ENCODE measurements around the gene PCED1A.

Gene PCED1A

GRCh38 chr20:2866236-2866635, 25.8 kb upstream of the PCED1A start:
- TF ChIP-seq EZH2phosphoT487 (IDR thresholded peaks at IDR 0.05; ENCODE audit: low read length) (no peak), EZH2 (optimal IDR thresholded peaks at IDR 0.05; ENCODE audit: low read depth, low read length) (no peak)
- TF ChIP-seq, protein P1, sequence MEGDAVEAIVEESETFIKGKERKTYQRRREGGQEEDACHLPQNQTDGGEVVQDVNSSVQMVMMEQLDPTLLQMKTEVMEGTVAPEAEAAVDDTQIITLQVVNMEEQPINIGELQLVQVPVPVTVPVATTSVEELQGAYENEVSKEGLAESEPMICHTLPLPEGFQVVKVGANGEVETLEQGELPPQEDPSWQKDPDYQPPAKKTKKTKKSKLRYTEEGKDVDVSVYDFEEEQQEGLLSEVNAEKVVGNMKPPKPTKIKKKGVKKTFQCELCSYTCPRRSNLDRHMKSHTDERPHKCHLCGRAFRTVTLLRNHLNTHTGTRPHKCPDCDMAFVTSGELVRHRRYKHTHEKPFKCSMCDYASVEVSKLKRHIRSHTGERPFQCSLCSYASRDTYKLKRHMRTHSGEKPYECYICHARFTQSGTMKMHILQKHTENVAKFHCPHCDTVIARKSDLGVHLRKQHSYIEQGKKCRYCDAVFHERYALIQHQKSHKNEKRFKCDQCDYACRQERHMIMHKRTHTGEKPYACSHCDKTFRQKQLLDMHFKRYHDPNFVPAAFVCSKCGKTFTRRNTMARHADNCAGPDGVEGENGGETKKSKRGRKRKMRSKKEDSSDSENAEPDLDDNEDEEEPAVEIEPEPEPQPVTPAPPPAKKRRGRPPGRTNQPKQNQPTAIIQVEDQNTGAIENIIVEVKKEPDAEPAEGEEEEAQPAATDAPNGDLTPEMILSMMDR (IDR thresholded peaks at IDR 0.05; ENCODE audit: low read length): no peak
- H3K27me3 ChIP-seq (replicated peaks; ENCODE audit: insufficient read depth, low read length): no peaks in the 10 kb centered on the region
- no peak overlapping the region for H3K27ac ChIP-seq (ENCODE audit: low read length)
- no peak overlapping the region for H3K4me2 ChIP-seq (ENCODE audit: low read depth, low read length)
- no peak overlapping the region for H2AFZ ChIP-seq (ENCODE audit: low read length)
- H3K36me3 ChIP-seq (replicated peaks; ENCODE audit: insufficient read depth, low read length): no peaks in the 10 kb centered on the region
- no peaks in the 10 kb centered on the region for H4K20me1 ChIP-seq (ENCODE audit: insufficient read depth, low read length)
- no peaks in the 10 kb centered on the region for H3F3A ChIP-seq (ENCODE audit: insufficient read depth, low read length)
- H3K9ac ChIP-seq (ENCODE audit: low read length): no peak overlapping the region
- H3K9me3 ChIP-seq (replicated peaks; ENCODE audit: insufficient read depth, low read length): no peaks in the 10 kb centered on the region
- H3K79me2 ChIP-seq (ENCODE audit: low read length): no peaks in the 10 kb centered on the region
- no peaks in the 10 kb centered on the region for H3K4me1 ChIP-seq (ENCODE audit: low read length)
- no peak for DNase-seq
- H3K9me2 ChIP-seq (replicated peaks; ENCODE audit: insufficient read depth, low read length): no peaks in the 10 kb centered on the region
- H3K4me3 ChIP-seq (ENCODE audit: low read length): no peak overlapping the region

DNA sequence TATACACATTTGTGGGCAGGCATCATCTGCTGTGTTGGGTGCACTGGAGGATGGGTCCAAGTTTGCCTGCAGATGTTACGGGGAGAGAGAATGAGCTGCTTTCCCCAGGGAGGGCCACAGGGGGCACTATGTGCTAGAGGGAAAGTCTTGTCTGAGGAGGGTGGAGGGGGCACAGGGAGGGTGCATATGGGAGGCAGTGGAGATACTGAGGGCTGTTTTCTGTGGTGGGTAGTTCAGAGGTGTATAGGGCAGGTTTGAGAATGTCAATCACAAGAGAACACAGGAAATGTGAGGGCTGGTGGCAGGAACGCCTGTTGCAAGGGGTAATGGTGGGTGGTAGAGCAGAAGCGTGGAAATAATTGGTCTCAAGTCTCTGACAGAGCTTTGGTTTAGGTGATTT, 25.2 kb upstream of the PCED1A start:
- no peak for DNase-seq
- no peaks in the 10 kb centered on the region for H3K36me3 ChIP-seq (replicated peaks; ENCODE audit: insufficient read depth, low read length)
- no peak overlapping the region for H3K4me2 ChIP-seq (ENCODE audit: low read depth, low read length)

GRCh38 chr20:2865101-2865500, 24.6 kb upstream of the PCED1A start:
- no peak for DNase-seq

More for the DNA sequence above, 25.2 kb upstream of the PCED1A start:
- Histone ChIP-seq H3K27me3 (replicated peaks; ENCODE audit: insufficient read depth, low read length) (no peaks in the 10 kb centered on the region), H3K9ac (ENCODE audit: low read length) (no peak overlapping the region), H3K79me2 (ENCODE audit: low read length) (no peaks in the 10 kb centered on the region), H2AFZ (ENCODE audit: low read length) (no peak overlapping the region), H3F3A (ENCODE audit: insufficient read depth, low read length) (no peaks in the 10 kb centered on the region), H3K9me3 (replicated peaks; ENCODE audit: insufficient read depth, low read length) (no peaks in the 10 kb centered on the region), H3K9me2 (replicated peaks; ENCODE audit: insufficient read depth, low read length) (no peaks in the 10 kb centered on the region), H4K20me1 (ENCODE audit: insufficient read depth, low read length) (no peaks in the 10 kb centered on the region), H3K27ac (ENCODE audit: low read length) (no peak overlapping the region), H3K4me3 (ENCODE audit: low read length) (no peak overlapping the region), H3K4me1 (ENCODE audit: low read length) (no peaks in the 10 kb centered on the region)
- TF ChIP-seq, protein P1 (IDR thresholded peaks at IDR 0.05; ENCODE audit: low read length): no peak
- TF ChIP-seq EZH2phosphoT487 (IDR thresholded peaks at IDR 0.05; ENCODE audit: low read length): no peak
- TF ChIP-seq EZH2 (optimal IDR thresholded peaks at IDR 0.05; ENCODE audit: low read depth, low read length): no peak

More at GRCh38 chr20:2865101-2865500, 24.6 kb upstream of the PCED1A start:
- no peak overlapping the region for H2AFZ ChIP-seq (ENCODE audit: low read length)
- no peak overlapping the region for H3K4me2 ChIP-seq (ENCODE audit: low read depth, low read length)
- H3K27me3 ChIP-seq (replicated peaks; ENCODE audit: insufficient read depth, low read length): no peaks in the 10 kb centered on the region
- no peak overlapping the region for H3K9ac ChIP-seq (ENCODE audit: low read length)
- no peak overlapping the region for H3K27ac ChIP-seq (ENCODE audit: low read length)
- no peaks in the 10 kb centered on the region for H4K20me1 ChIP-seq (ENCODE audit: insufficient read depth, low read length)
- TF ChIP-seq, protein P1 (IDR thresholded peaks at IDR 0.05; ENCODE audit: low read length): no peak
- TF ChIP-seq EZH2phosphoT487 (IDR thresholded peaks at IDR 0.05; ENCODE audit: low read length) (no peak), EZH2 (optimal IDR thresholded peaks at IDR 0.05; ENCODE audit: low read depth, low read length) (no peak)
- no peaks in the 10 kb centered on the region for H3K36me3 ChIP-seq (replicated peaks; ENCODE audit: insufficient read depth, low read length)
- H3K79me2 ChIP-seq (ENCODE audit: low read length): no peaks in the 10 kb centered on the region
- H3K4me3 ChIP-seq (ENCODE audit: low read length): no peak overlapping the region
- H3F3A ChIP-seq (ENCODE audit: insufficient read depth, low read length): no peaks in the 10 kb centered on the region
- H3K9me3 ChIP-seq (replicated peaks; ENCODE audit: insufficient read depth, low read length): no peaks in the 10 kb centered on the region
- no peaks in the 10 kb centered on the region for H3K9me2 ChIP-seq (replicated peaks; ENCODE audit: insufficient read depth, low read length)
- H3K4me1 ChIP-seq (ENCODE audit: low read length): no peaks in the 10 kb centered on the region

Measured in MM.1S (cell line).